Stimulated activated naive CD8-positive, alpha-beta T cell treated with anti-CD3 and anti-CD28 coated beads, Interleukin-15, Interleukin-2, amounts not matched to agents 100 U/mL and 50 U/mL, for 24 hours (primary cell): ENCODE results near the gene EPS8L2.

Experiments
- ATAC-seq: fragments of 150-1000 bp; cut with Tn5 transposase; one replicate; pipeline ENCODE4 v1.10.0; 2021
- DNase-seq: peaks from one replicate; pipeline ENCODE4 v3.0.0; 2021

EPS8L2 gene

DNA sequence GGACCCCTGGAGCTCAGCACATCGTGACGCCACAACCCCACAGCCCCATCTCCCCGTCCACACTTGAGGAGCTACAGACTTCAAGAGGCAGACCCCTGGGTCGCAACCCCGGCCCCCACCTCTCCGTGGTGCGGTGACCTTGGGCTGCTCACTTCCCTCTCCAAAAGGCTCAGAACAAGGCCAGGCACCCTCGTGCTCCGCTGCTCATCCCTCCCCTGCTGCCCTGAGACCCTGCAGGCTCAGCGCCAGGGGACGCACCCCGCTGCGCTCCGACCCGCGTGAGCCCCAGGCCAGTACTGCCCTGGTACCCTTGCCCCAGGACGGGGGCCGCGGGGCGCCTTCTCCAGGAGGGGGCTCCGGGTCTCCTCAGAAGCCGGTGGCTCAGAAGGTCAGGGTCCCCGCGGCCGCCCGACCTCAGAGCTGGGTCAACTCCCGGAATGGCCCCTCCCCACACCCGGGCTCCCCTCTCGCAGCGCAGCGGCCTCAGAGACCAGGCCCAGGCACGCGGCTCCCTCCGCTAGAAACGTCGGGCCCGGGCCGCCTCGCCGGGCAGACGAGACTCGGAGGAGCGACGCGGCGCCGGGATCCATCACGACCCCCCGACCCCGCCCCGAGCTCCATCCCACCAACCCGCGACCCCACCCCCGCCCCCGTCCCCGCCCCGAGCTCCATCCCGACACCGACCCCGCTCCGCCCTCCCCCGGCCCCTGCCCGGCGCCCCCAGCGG lies 70.7 kb downstream of the EPS8L2 start:
- ATAC-seq, result peak; percentile 35
- DNase-seq, result no peak
